HFFc6 (cell line): Measurements from ENCODE around the gene EBF3. TPM values are rescaled to one million over a fixed set of nuclear protein-coding genes. Genes with fewer than 3 reads are reported as not detected.

Source experiments
- DNase-seq: peaks from one replicate; pipeline ENCODE4 v3.0.0-alpha.2; 2018
- H3K27ac Mint-ChIP-seq: 2 replicates; pipeline ENCODE4 v1.8.0; 2020; ENCODE audit warnings: mild to moderate bottlenecking, mixed read lengths
- H3K27me3 Mint-ChIP-seq: 2 replicates; pipeline ENCODE4 v1.8.0; 2021; ENCODE audit warnings: mild to moderate bottlenecking, moderate library complexity, mixed read lengths; ENCODE audit not compliant: insufficient read depth
- H3K36me3 Mint-ChIP-seq: 2 replicates; pipeline ENCODE4 v1.8.0; 2021; ENCODE audit warnings: low read depth, mixed read lengths
- H3K4me1 Mint-ChIP-seq: 2 replicates; pipeline ENCODE4 v1.8.0; 2020; ENCODE audit warnings: low read depth, mixed read lengths
- H3K4me3 Mint-ChIP-seq: 2 replicates; pipeline ENCODE4 v1.8.0; 2020; ENCODE audit warnings: mild to moderate bottlenecking, moderate library complexity, mixed read lengths
- H3K9me3 Mint-ChIP-seq: 2 replicates; pipeline ENCODE4 v1.8.0; 2020; ENCODE audit warnings: mild to moderate bottlenecking, mixed read lengths
- CTCF ChIP-seq: fragments of 200-600 bp; sonication (generic); IDR thresholded peaks from 2 replicates; pipeline ENCODE4 v1.5.0; 2021; ENCODE audit warnings: antibody characterized with exemption, mild to moderate bottlenecking
- total RNA-seq, 6 experiments: library from RNA; stranded (reverse); fragmentation: NEBNext Ultra II Directional; extraction: Animal tissue kit (Norgen Biotek cat#: 25700); gene quantifications; 2 replicates in 1 of 6; 3 replicates in 5 of 6; pipeline ENCODE4 v1.2.3, GENCODE V29; 2021

The EBF3 gene
- total RNA-seq, 6 experiments from 2014 or later: 0.14 to 0.39 (median 0.21) TPM; not detected in 2

DNA sequence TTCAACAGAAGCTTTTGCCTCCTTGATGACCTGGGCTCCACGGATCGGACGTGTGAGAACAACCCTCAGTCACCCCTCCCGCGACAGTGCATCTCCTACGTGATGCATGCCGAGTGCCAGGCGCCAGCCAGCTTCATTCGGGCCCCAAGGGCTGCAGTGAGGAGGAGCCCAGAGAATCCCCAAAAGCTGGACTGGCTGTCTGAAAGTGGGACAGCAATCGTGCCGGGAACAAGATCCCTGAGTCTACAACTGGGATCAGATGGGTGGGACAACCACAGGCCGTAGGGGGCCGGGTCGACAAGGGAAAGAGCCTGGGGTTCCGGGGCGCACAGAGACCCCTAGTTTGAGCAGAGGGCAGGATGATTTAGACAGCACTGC, 27.2 kb downstream of the EBF3 start:
- DNase-seq: no peak
- H3K9me3 Mint-ChIP-seq: peaks cover 12% of the 10 kb centered on the region
- no peaks in the 10 kb centered on the region for H3K4me1 Mint-ChIP-seq
- peaks cover 6% of the 10 kb centered on the region for H3K27me3 Mint-ChIP-seq
- no peaks in the 10 kb centered on the region for H3K36me3 Mint-ChIP-seq
- H3K4me3 Mint-ChIP-seq: no peak overlapping the region
- H3K27ac Mint-ChIP-seq: no peak overlapping the region
- no peak for TF ChIP-seq CTCF

GRCh38 chr10:129936266-129936922, 27.7 kb downstream of the EBF3 start:
- Mint-ChIP-seq H3K4me3 (no peak overlapping the region), H3K4me1 (no peaks in the 10 kb centered on the region), H3K27ac (no peak overlapping the region), H3K36me3 (no peaks in the 10 kb centered on the region), H3K27me3 (peaks cover 5% of the 10 kb centered on the region), H3K9me3 (peaks cover 12% of the 10 kb centered on the region)
- DNase-seq: no peak
- TF ChIP-seq CTCF: no peak

DNA sequence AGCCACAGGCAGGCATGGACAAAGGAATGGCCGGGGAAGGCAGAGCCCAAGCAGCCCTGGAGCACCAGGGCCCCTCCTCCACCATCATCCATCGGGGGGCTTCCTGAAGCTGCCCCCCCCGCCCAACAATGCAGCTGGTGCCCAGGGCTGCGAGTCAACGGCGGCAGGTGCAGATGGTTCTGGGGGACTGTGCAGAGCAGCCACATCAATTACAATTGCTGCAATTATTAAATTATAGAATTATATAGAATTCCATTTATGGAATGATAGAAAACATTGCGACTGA, 28.3 kb downstream of the EBF3 start:
- peaks cover 4% of the 10 kb centered on the region for H3K27me3 Mint-ChIP-seq
- H3K4me1 Mint-ChIP-seq: no peaks in the 10 kb centered on the region
- H3K36me3 Mint-ChIP-seq: no peaks in the 10 kb centered on the region
- no peak for TF ChIP-seq CTCF
- peaks cover 12% of the 10 kb centered on the region for H3K9me3 Mint-ChIP-seq
- no peak overlapping the region for H3K4me3 Mint-ChIP-seq
- H3K27ac Mint-ChIP-seq: no peak overlapping the region
- DNase-seq: no peak

DNA sequence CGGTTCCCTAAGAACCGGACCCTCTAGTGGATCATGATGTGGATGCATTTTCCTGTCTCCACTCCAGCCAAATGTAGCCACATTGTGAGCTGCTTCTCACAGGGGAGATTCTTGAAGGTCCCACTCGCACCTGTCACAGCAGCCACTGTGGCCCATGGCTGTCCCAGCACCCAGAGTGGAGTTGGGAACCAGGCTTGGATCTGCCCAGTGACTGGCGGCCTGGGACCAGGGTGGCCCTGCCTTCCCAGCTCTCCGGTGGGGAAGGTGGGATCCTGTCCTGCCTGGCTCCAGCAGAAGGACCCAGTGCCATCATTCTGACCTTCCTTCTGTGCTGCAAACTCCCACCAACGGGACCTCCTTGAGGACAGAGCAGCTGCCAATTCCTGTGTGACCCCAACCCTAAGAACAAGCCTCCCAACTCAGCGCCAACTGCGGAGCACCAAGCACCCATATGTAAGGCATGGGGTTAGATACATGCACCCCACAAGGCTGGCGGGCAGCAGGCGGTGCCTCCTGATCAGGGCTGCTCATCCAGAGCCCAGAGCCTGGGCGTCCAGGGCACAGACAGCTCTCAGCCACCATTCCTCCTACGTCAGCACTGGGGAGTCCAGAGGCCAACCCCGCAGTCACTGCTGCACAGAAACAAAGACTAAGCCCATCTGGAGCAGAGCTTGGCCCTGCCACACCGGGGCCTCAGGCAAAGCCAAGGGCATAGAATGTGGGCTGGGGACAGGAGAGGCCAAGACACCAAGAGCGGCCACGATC, 28.8 kb downstream of the EBF3 start:
- no peaks in the 10 kb centered on the region for H3K36me3 Mint-ChIP-seq
- no peak overlapping the region for H3K4me3 Mint-ChIP-seq
- peaks cover 3% of the 10 kb centered on the region; the same call in 1 of the 2 replicates for H3K27me3 Mint-ChIP-seq

GRCh38 chr10:129934196-129934925, 29.7 kb downstream of the EBF3 start:
- DNase-seq: no peak
- Mint-ChIP-seq H3K27me3 (peaks cover 3% of the 10 kb centered on the region; the same call in 1 of the 2 replicates), H3K9me3 (peaks cover 12% of the 10 kb centered on the region), H3K4me3 (no peak overlapping the region), H3K27ac (no peak overlapping the region), H3K4me1 (no peaks in the 10 kb centered on the region), H3K36me3 (no peaks in the 10 kb centered on the region)
- TF ChIP-seq CTCF: no peak

More for the DNA sequence above, 28.8 kb downstream of the EBF3 start:
- DNase-seq: no peak
- no peak for TF ChIP-seq CTCF
- no peak overlapping the region for H3K27ac Mint-ChIP-seq
- H3K4me1 Mint-ChIP-seq: no peaks in the 10 kb centered on the region
- H3K9me3 Mint-ChIP-seq: peaks cover 12% of the 10 kb centered on the region
